ENCODE data around the gene GCN1.

Gene GCN1

GRCh38 chr12:120091371-120092090 is 103.0 kb downstream of the GCN1 start:
- no peak for DNase-seq

- DNase-seq: no peak
Observed at GRCh38 chr12:120090626-120091295, 103.8 kb downstream of the GCN1 start.

- no peak for DNase-seq
Observed at GRCh38 chr12:120090206-120090605, 104.3 kb downstream of the GCN1 start.

GRCh38 chr12:120089796-120090195 is 104.7 kb downstream of the GCN1 start:
- no peak for DNase-seq

- DNase-seq: no peak
Observed at GRCh38 chr12:120089105-120089504, 105.4 kb downstream of the GCN1 start.

GRCh38 chr12:120086801-120087621 is 107.5 kb downstream of the GCN1 start:
- DNase-seq: peak; percentile 95

- DNase-seq: no peak
Observed at GRCh38 chr12:120085920-120086645, 108.4 kb downstream of the GCN1 start.

DNA sequence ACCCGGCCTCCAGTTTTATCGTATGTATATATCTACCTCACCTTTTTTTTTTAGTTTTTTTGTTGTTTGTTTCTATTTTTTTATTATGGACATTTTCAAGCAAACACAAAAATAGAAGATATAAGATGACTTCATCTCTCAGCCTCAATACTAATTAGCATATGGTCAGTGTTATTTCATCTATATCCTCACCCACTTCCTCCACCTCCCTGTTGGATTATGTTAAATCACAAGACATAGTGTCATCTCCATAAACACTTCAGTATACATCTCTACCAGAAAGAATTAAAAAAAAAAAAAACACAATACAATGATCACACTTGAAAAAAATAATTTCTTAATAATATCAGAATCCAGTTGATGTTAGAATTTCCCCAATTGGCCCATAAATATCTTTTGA is 112.9 kb downstream of the GCN1 start:
- no peak for DNase-seq

DNA sequence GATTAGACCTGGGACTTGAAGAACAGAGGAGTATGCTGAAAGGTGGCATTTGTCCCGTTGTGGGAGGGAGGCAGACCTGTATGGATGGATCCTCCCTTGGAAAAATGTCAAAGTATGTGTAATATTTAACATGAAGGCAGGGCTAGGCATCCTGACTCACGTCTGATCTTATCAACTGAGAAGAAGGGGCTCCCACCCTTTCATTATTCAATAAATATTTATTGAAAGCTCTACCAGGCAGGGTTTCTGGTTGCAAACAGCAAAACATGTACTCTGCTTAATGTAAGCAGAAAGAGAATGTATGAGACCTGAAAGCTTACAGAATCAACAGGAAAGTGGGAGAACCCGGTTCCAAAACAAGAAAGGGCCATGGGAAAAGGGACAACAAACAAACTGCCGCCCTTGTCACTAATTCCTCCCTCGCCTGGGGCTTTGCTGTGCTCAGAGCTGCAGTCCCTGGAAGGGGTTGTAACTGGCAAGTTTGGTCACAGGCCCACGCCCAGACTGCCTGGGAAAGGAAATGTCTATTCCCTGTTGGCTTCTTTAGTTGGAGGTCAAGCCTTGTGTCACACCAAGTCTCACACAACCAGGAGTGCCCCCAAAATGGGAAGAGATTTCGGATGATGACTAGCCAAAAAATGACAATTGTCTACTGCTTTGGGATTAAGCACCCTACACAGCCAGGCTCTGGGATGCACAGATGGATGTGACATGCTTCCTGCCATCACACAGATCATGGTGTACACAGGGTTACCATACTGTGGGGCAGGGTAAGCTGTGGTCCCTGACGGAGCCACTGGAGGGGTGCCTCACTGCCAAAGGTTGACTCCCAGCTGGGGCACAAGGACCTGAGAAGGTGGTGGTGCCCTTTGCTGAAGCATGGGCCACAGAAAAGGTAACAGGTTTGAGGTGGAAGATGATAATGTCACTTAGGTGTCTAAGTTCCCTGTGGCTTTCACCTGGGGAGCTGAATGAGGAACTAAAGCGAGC is 114.8 kb downstream of the GCN1 start:
- DNase-seq: no peak

DNA sequence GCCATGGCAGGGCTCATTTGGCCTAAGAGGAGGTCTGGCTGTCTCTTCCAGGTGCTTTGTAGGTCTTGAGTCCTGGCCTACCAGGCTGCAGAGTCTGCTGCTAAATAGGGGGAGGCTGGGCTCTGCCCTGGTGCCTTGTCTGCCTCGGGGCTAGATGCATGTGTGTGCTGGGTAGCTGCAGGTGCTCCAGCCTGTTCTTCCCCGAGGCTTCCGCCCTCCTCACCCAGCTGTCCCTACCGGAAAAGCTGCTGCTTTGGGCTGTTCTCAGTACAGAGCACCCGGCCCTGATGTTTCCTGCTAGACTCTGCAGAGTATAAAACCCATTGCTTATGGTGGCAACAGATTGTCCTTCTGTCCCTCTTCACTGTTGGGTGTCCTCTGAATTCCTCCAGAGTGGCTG is 115.6 kb downstream of the GCN1 start:
- no peak for DNase-seq

DNA sequence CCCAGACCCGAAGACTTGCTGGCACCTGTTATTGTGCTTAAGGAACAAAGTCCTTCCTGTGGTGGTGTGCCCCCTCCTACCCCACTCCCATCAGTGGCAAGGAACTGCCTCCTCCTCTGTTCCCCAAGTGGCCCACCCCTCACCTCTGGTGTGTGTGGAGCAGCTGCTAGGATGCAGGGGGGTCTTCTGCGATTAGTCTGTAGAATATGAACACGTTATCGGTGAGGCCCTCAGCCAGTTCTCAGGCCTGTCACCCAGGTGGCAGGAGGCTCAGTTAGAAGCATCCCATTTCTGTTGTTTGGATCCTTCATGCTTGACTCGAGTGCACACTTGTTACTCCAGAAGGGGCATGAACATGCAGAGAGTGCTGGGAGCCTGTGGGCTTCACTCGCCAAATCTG is 117.3 kb downstream of the GCN1 start:
- DNase-seq: no peak

Data from NCI-H1417 treated with DMSO at 0.1 percent for 48 hours (cell line).